CD4-positive, alpha-beta T cell treated with Interferon alpha-2 for 1 hour (primary cell): ENCODE data around the gene SCNN1A.

ENCODE experiments used
- DNase-seq, 2 donors: peaks; one replicate each; pipeline ENCODE4 v3.0.0-alpha.2; 2020 to 2022

SCNN1A gene

DNA sequence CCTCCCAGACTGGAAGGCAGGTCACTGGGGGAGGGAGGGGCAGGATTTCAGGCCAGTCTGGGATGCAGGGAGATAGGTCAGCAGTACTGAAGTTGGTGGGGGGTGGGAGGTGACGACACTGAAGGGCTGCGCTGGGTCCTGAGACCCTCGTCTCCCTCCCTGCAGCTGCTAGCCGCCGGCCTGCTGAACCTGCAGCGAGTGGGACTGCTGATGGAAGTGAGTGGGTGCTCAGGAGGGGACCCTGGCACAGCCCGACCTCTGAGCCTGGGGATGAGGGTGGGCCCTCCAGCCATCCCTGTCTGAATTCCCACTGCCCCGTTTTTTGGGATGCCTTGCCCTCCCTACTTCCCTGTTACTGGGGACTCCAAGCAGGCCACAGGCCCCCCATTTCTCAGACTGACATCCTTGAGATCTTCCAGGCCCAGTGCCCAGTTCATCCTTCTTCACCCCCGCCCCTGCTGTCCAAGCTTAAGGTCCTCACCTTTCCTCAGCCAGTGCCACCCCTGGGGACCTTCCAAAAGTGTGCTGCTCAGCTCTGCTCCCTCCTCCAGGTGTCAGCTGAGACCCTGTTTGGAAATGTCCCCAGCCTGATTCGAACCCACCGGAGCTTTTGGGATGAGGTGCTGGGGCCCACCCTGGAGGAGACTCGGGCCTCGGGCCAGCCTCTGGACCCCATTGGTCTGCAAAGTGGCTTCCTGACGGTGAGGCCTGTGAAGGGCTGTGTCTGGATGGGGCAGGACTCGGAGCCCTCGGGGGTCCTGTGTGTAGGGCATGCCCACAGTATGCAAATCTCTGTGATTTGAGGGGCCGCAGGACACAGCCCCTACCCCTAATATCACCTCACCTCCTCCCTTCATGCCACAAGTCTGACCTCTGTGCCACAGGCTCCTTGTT, 59.4 kb downstream of the SCNN1A start:
- DNase-seq, result no peak

DNA sequence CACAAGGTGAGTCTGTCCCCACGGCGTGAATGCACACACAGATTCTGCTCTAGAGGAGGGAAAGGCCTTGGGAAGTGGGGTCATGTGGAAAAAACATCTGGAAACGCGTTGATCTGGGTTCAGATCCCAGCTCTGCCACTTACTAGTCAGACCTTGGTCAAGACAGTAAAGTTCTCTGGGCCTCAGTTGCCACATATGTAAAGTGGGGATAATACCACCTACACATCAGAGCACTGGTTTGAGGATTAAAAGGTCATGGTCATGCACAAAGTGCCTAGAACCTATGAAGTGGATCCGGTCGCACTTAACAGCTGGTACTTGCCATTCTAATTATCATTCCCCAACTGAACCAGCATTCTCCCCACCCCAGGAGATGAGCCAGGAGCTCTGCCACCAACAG, 60.2 kb downstream of the SCNN1A start:
- DNase-seq, result no peak

DNA sequence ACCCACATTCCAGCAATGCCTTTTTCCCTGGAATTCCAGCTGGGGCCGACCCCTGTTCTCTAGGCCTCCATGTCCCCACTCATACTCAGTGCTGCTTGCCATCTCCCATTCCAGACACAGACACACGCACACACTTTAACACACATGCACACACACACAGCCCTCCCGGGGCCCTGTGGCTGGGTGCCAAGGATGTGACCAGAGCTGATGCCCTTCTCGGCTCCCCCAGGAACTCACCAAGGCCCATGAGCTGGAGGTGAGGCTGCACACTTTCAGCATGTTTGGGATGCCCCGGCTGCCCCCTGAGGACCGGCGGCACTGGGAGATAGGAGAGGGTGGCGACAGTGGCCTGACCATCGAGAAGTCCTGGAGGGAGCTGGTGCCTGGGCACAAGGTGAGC, 60.6 kb downstream of the SCNN1A start:
- no peak for DNase-seq

DNA sequence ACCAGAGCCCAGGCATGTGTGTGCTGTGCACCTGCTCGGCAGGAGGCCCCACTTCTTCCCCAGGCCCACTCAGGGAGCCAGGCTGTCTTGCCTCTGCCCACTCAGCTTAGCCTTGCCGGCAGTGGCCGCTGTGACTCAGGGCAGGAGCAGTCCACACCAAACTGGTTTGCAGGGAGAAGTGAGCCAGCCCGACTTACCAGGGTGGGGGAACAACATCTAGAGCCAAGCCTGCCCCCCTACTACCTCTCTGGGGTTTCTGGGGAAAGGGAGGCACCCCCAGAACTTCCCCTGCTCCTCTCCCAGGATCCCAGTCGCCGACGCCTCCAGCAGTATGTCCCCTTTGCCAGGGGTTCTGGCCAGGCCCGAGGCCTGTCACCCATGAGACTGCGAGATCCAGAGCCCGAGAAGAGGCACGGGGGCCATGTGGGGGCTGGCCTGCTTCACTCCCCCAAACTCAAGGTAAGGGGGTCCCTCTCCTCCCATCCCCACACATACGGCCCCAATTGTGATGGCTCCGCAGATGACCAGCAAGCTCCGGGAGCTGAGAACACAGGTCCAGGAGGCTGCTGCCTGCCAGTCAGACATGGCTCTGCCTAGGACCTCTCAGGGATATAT, 61.9 kb downstream of the SCNN1A start:
- no peak for DNase-seq

DNA sequence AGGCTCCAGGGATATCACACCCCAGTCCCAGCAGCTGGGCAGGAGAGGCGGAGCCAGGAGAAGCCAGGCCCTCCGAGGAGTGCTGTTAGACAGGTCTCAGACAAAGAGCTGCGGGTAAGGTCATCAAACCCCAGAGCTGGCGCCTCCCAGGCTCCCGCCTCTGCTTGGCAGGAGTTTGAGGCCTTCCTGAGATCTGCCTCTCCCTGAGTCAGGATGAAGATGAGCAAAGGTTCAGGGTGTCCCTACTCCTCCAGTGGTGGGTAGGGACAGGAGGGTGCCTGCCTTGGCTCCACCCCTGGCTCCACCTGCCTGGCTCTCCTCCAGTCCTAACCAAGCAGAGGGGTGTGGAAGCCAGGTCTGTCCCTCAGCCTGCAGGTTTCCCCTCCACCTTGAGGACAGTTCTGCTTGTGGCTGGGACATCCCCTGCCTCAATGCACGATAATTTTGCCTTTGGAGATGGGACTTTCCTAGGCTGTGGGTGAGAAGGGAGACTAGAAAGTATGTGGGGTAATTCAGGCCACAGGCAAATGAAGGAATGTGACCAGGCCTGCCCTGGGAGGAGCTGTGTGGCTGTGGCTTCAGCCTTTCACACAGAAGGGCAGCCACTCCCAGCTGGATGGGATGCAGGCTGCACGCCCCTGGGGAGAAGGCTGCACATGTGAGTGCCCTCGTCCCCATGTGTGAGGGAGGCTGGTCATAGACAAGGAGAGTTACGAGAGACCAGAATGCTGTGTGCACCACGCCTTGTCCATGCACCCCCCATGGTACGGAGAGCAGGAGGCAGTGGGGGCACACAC, 62.6 kb downstream of the SCNN1A start:
- no peak for DNase-seq

DNA sequence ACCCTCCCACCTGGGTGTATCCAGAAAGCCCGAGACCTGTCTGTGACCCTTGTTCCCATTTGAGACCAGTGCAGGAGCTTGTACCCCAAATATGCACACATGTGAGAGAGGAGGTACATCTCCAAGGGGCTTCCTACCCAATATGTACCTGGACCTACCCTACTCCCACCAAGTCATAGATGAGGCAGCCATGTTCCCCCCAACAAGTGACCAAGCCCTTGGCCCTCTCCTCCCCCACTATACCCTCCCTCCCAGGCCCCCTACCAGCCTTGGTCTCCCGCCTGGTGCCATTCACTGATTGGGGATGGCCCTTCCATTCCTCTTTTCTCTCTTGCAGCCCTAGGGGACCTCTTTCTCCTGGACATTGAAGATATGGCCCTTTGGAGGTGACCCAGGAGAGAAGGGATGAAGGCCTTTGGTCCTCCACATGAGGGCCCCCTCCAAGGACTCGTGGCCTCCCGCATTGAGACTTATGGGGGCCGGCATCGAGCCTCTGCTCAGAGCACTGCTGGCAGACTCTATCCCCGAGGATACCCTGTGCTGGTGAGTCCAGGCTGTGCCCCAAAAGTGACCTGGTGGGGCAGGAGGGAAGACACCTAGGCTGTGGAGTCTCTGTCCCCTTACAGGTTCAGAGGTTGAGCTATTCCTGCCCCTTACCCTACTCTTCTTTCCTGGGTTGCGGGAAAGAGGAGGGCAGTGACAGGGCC, 63.4 kb downstream of the SCNN1A start:
- no peak for DNase-seq

DNA sequence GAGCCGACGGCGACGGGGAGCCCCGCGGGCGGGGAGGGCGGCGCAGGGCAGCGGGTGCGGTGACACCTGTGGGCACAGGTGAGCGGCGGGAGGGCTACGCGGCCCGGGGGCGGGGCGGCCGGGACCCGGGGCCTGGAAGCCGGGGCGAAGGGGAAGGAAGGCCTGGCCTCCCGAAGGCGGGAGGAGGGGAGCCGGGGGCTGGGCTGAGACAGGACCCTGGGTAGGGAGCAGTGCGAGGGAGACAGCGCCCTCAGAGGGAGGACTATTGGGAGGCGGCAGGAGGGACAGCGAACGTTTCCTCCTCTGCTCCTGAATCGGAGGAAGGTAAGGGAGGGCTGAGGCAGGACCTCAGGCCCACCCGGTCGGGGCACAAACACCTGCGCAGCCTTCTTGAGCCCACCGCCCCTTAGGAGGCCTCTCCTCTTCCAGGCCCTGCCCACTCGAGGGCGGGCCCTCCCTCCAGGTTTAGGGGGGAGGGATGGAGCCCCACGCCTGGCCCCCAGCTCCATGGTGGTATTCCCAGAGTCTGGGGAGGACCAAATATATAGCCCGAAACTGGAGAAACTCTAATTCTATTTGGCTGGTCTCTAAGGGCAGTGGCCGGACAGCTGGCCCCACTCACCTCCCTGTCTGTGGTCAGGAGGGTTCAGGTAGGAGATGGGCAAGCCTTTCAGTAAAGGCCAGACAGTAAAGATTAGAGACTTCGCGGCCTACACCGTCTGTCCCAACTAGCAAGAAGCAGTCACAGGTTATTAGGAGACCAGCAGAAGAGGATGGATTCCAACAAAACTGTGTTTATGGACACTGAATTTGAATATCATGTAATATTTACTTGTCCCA, 64.4 kb downstream of the SCNN1A start:
- DNase-seq, result no peak

DNA sequence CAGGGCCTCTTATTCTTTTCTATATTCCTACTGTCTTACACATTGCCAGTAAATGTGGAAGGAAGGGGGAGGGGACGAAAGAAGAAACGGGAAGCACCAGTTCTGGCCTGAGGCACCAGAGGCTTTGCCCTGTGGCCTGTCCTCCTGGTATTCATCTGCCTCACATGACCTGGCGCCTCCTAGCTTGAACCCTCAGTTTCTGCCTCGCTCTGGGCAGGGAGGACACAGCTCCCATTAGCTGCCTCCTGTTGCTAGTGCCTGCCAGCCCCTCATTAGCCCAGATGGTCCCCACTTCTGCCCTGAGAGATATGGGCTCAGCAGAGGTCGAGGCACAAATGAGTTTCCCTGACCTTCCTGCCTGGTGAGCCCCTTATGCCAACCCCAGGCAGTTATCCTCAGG, 67.8 kb downstream of the SCNN1A start:
- DNase-seq, result peak in 1 of 2 donors; percentile 40

DNA sequence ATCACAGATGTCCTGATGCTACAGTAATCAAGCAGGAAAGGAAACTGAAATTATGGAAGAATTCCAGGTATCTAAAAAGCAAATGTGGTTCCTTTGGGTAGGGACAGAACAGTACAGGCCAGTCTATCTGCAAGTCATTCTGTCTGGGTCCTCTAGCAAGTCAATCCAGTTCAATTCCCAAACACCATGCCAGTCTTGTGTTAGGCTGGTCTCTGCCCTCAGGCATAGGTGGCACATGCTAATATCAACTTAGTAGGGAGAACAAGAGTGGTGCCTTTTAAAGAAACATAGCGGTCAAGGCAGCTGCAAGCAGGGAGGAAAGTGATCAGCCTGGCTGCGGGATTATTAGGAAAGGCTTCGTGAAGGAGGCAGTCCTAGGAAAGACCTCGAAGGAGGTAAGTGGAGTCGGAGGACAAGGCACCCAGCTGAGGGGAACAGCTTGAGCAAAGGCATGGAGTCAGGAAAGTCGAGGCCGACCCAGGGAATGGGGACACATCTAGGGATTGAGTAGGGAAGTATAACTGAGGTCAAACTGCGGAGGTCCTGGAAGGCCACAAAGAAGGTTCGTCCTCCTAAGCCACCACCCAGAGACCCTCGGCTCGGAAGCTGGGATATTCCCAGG, 68.7 kb downstream of the SCNN1A start:
- DNase-seq, result no peak

DNA sequence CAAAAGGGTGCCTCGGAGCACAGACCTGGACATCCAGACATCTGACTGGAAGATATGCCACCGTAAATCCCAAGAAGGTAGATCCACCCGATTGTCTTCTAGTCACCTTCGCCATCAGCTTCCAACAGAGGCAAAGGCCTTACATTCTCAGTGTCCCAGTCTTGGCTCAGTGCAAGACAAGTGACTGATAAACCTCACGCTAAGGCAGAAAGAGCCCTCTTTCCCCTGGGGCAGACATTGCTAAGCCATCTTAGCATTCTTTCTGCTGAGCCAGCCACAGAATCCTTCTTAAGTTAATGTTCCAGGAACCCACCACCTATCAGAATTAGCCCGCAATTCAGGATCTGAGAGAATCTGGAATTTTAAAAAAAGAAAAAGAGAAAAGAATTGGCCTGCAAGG, 69.2 kb downstream of the SCNN1A start:
- DNase-seq, result no peak

DNA sequence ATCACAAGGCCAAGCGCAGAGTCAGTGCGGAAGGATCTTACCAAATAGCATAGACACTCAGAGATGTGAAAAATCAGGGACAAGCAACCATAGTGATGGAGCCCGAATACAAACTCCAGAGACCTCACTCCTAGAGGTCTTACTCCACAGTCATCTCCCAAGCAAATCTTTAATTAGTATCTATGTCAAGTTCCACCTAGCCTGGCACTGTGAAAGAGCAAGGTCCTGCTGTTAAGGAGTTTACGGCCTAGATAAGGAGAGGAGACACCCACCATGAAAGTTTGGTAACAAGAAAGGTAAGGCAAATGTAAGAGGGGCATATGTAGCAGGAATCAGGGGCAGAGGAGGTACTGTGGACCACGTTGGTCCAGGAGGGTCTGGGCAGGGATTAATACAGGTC, 72.3 kb downstream of the SCNN1A start:
- DNase-seq, result no peak

DNA sequence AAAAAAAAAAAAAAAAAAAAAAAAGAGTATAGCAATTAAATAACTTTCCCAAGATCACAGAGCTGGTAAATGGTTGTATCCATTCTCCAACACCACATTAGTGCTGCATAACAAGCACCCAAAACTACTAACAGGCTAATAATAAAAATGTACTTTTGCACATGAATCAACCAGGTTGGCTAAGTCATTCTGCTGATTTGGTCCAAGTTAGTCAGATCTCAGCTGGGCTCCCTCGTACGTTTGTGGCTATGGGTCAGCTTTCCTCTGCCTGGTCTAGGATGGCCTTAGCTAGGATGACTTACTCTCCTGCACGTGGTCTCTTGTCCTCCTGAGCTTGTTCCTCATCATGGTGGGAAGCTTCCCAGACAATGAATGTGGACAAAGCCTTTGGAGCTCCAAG, 72.7 kb downstream of the SCNN1A start:
- no peak for DNase-seq

DNA sequence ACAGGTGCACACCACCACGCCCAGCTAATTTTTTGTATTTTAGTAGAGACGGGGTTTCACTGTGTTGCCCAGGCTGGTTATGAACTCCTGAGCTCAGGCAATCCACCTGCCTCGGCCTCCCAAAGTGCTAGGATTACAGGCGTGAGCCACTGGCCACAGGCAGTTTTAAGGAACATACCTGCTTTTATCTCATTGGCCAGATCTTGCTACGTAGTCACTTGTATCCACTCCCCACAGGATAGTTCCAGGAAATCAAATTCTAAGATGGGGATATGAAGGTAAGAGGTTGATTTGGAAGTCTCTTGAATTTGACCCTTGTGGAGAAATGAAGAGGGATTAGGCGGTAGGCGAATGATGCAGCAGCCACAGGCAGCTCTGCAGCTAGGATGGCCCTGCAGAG, 73.6 kb downstream of the SCNN1A start:
- DNase-seq, result no peak

DNA sequence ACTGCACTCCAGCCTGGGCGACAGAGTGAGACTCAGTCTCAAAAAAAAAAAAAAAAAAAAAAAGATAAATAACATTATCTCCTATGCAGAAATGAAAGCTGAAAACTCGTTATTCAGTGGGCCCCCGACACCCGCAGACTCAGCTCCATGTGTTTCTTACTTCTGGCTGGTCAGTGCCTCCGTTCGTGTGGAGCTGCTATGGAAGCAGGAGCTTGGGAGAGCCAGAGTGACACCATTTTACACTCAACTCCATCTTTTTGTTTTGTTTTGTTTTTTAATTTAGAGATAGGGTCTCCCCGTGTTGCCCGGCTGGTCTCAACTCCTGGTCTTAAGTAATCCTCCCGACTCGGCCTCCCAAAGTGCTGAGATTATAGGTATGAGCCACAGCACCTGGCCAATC, 78.2 kb downstream of the SCNN1A start:
- DNase-seq, result no peak
